Fibroblast of skin of scalp (primary cell): ENCODE data around the gene ESRP2.

Source experiments
- DNase-seq: peaks from one replicate; pipeline ENCODE4 v3.0.0-alpha.2; 2013

Gene ESRP2

DNA sequence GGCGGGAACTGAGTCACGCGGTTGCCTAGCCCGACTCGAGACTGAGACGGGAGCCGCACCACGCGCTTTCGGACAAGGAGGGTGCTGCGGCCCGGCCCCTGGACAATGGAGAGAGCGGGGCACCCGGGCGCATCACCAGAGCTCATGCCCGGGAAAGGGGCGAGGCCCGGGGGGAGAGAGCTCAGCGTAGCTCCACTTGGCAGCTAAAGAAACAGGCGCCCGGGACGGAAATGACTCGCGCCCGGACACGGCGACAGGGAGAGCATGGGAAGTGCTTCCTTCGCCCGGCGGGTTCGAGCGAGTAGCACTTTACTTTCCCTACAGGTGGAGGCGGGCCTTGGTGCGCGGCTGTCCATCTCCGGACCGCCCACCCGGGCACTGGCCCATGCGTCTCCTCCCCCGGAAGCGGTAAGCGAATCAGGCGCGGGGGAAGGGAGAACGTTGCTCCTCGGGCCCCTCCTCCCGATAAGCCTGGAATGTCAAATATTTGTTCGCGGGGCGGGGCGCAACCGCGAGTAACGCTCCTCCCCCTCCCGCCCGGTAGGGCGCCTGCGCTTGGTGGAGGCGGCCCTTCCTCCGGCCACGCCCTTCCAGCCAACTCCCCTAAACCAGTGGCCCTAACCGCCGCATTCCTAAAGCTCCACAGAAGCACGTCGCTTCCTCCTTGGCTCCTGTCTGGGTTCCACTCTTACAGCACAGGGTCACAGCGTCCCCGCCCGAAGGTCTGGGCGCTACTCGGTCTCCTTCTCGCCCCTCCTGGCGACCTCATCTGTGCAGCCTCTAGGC, 1.5 kb upstream of the ESRP2 start:
- DNase-seq: peak; percentile 99

- DNase-seq: no peak
These were observed 907 bp upstream of the ESRP2 start for GRCh38 chr16:68236826-68237242.

GRCh38 chr16:68236137-68236825, 354 bp upstream of the ESRP2 start:
- no peak for DNase-seq

GRCh38 chr16:68235108-68235886, 630 bp downstream of the ESRP2 start:
- no peak for DNase-seq

DNA sequence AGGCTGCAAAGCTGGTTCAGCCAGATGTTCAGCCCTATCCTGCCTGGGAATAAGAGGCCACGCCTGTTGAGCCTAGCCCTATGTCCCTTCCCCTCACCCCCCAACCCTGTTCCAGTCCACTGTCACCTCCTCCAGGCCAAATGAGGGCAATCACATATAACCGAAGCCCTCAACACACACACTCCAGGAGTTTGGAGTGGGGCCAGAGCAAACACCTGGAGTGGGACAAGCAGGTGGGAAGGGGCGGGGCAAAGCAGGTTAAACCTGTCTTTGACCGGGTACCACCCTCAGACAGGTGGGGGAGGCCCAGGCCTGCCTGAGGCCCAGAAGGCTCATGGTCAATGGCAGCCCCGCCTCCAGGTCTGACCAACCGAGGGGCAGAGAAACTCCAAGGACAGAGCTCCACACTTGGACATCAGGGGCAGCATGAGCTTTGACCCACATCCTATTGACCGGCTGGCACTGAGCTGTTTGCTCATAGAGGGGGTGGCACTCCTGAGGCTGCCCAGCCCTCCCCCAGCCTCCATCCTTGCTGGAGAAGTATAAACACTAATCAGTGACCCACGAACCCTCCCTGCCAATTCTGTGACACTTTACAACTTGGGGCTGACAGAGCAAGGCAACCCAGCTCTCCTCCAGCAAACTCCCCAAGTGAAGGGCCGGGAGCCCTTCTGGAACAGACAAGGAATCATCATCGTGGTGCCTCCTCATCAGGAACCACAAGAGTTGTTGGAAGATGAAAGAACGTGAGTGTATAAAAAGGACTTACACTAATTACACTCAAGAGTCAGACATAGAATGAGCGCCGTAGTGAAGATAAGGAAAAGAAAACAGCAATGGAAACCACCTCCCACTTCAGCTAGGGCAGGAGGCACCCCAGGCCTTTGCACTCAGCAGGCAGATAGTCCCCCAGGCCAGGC, 1.5 kb downstream of the ESRP2 start:
- no peak for DNase-seq

- DNase-seq: no peak
These were observed 2.1 kb downstream of the ESRP2 start for GRCh38 chr16:68233835-68234187.

GRCh38 chr16:68233085-68233834, 2.7 kb downstream of the ESRP2 start:
- DNase-seq: no peak

DNA sequence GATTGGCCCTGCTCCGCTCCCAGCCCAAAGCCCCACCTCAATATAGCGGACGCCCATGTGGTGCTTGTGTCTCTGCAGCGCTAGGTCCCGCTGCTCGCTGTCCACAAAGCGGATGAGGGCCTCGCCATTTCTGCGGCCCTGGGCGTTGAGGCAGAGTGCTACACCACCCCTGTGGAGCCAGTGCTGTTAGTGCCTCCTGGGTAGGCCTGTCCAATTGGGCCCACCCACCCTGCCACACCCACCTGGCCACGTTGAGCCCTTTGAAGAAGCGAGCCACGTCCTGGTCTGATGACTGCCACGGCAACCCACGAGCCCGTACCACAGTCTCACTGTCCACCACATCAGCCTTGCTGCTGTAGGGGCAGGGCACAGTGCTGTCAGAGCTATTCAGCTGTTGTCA, 3.6 kb downstream of the ESRP2 start:
- no peak for DNase-seq

GRCh38 chr16:68231384-68232136, 4.4 kb downstream of the ESRP2 start:
- DNase-seq: no peak

GRCh38 chr16:68230956-68231355, 5.0 kb downstream of the ESRP2 start:
- DNase-seq: no peak

- DNase-seq: no peak
These were observed 5.8 kb downstream of the ESRP2 start for GRCh38 chr16:68230176-68230571.

GRCh38 chr16:68229431-68230175, 6.3 kb downstream of the ESRP2 start:
- peak; percentile 72 for DNase-seq

GRCh38 chr16:68228652-68229051, 7.3 kb downstream of the ESRP2 start:
- no peak for DNase-seq

- no peak for DNase-seq
These were observed 7.9 kb downstream of the ESRP2 start for GRCh38 chr16:68227850-68228553.

DNA sequence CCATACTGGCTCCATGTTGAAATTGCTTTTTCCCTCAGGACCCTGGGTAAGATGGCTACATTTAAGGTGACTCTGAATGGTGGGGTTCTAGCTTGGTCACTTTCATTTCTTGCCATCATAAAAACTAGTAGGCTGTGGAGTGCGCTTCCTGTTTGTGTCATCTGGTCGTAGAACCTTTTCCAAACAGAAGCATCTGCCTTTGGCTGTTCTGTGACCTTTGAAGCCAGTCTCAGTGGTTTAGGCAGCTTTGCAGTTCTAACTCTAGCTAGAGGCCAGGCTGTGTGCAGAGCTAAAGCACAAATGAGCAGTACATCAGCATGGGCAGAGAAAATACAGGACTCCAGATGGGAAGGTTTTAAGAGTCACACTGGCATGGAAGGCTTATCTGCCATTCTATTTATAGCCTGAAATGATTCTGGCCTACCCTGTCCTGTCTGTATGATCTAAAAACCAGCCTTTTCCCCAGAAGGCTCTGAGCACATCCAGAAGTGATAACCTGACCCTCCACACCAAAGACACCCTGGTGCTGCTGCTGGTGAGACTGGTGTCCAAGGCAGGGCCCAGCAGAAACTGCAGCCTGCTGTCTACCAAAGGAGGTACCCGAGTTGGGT, 8.6 kb downstream of the ESRP2 start:
- DNase-seq: no peak

DNA sequence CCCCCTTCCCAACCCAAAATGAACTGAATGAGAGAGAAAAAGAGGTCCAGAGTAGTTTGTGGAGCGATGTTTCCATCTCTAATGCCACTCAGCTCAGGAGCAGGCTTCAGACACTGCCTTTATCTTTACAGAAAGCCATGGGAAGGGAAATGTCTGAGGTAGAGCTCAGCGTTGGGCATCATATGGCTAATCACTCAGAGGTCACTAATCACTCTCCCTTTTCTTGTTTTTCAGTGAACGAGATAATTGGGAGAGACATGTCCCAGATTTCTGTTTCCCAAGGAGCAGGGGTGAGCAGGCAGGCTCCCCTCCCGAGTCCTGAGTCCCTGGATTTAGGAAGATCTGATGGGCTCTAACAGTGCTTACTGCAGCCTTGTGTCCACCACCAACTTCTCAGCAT, 9.8 kb downstream of the ESRP2 start:
- no peak for DNase-seq

DNA sequence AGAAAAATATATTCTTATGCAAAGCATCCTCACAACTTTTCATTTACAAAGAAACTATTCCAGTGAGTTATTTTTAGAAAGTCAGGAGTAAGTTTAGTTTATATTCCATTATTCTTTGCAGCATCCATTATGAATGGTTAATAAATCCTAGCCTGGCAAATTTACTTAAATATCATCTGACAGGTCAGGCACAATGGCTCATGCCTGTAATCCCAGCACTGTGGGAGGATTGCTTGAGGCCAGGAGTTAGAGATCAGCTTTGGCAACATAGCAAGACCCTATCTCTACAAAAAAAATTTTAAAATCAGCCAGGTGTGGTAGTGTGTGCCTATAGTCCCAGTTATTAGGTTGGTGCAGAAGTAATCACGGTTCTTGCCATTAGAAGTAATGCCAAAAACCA, 12.9 kb downstream of the ESRP2 start:
- no peak for DNase-seq

DNA sequence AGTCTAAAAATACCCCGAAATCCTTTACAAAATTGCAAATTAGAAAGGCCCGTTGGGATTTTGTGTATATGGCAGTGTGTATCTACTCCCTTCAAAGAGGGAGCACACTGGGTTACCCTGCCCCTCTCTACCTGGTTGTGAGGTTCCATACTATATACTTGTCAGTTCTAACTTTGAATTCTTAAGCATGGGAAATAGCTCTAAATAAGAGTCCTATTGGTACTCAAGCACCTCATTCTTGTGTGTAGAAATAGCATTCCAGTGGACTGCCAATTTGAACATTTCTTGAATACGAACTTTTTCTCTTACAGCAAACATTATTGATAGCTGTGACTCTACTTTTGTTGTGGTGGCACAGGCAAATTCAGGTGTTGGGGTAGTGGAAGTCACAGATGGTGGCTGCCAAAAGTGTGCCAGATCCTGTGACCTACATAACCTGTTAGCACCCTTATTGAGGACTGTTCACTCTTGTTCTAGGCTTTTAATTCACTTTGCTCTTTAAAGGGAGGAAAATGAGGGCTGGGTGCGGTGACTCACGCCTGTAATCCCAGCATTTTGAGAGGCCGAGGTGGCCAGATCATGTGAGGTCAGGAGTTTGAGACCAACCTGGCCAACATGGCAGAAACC, 16.1 kb downstream of the ESRP2 start:
- no peak for DNase-seq

DNA sequence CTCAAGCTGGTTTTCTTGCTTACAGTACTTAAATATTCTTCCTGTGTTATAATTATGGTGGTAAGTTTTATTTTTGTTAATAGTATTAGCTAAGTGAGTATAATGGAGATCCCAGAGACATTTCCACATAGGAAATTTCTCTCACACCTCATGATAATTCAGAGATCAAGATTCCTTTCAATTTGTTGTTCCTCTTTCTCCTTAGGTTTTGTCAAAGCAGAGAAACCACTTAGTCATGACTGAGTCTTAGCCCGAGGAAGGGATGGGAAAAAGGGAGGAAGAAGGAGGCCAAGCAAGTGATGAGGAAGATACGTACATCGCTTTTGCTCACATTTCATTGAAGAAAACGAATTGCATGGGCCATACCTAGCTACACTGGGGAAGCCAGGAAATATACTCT, 18.4 kb downstream of the ESRP2 start:
- DNase-seq: no peak
